Measurements from ENCODE around the gene FXN. TPM values are rescaled to one million over a fixed set of nuclear protein-coding genes. Genes with fewer than 3 reads are reported as not detected.

FXN gene
- total RNA-seq, 4 donors from 2014 or later: 2.4 to 7.3 (median 5.2) TPM

DNA sequence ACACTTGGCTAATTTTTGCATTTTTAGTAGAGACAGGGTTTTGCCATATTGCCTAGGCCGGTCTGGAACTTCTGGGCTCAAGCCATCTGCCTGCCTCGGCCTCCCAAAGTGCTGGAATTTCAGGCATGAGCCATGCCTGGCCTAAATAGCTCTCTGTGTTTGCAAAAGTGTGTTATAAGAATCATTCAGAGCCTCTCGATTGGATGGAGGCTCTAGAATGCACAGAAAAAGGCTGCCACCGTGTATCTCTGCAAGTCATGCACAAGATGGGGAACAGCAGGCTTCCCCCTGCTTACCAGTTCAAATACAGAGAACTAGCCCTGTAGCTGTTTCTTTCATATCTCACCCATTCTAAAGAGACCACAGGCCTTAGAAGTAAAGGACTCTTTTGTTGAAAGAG lies 28.3 kb downstream of the FXN start:
- DNase-seq (ENCODE audit: low spot score in 2 of 2): no peak
- no peaks in the 10 kb centered on the region for H3K27me3 ChIP-seq
- 63 to 67% methylated on average over 4 of the region's 4 CpGs for WGBS, 2 donors
- no peak overlapping the region for H3K4me3 ChIP-seq
- H3K4me1 ChIP-seq: no peaks in the 10 kb centered on the region
- H3K36me3 ChIP-seq: peaks cover 0 to 51% (median 0%) of the 10 kb centered on the region in 3 donors
- TF ChIP-seq POLR2A (IDR thresholded peaks at IDR 0.05) (no peak), EP300 (IDR thresholded peaks at IDR 0.05) (no peak)
- TF ChIP-seq, protein P1, sequence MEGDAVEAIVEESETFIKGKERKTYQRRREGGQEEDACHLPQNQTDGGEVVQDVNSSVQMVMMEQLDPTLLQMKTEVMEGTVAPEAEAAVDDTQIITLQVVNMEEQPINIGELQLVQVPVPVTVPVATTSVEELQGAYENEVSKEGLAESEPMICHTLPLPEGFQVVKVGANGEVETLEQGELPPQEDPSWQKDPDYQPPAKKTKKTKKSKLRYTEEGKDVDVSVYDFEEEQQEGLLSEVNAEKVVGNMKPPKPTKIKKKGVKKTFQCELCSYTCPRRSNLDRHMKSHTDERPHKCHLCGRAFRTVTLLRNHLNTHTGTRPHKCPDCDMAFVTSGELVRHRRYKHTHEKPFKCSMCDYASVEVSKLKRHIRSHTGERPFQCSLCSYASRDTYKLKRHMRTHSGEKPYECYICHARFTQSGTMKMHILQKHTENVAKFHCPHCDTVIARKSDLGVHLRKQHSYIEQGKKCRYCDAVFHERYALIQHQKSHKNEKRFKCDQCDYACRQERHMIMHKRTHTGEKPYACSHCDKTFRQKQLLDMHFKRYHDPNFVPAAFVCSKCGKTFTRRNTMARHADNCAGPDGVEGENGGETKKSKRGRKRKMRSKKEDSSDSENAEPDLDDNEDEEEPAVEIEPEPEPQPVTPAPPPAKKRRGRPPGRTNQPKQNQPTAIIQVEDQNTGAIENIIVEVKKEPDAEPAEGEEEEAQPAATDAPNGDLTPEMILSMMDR (IDR thresholded peaks at IDR 0.05): no peak
- no peak overlapping the region for H3K27ac ChIP-seq
- H3K9me3 ChIP-seq: no peaks in the 10 kb centered on the region

DNA sequence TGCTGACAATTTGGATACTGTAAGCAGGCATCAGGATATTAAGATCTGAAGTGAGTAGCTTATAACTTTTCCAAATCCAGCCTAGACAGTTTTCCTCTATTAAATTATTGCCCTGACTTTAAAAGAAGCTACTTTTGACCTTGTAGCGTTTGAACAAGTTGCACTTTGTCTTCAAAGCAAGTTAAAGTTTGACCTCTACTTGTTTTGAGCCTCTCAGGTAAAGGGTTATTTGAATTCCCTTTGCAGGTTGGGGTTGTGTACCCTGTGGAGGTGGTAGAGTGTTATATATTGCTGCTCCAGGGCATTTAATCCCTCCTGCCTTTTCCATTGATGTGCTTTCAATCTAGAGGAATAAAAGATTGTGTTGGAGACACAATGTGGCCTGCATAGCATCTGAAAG lies 30.1 kb downstream of the FXN start:
- Histone ChIP-seq H3K4me1 (no peaks in the 10 kb centered on the region), H3K27me3 (no peaks in the 10 kb centered on the region), H3K9me3 (no peaks in the 10 kb centered on the region), H3K27ac (no peak overlapping the region), H3K36me3 (peaks cover 0 to 65% (median 0%) of the 10 kb centered on the region in 3 donors), H3K4me3 (no peak overlapping the region)
- no peak for TF ChIP-seq POLR2A (IDR thresholded peaks at IDR 0.05)
- TF ChIP-seq, protein P1 (IDR thresholded peaks at IDR 0.05): no peak
- TF ChIP-seq EP300 (IDR thresholded peaks at IDR 0.05): no peak
- 74 to 75% methylated on average over 1 of the region's 1 CpG for WGBS, 2 donors
- no peak for DNase-seq (ENCODE audit: low spot score in 2 of 2)

DNA sequence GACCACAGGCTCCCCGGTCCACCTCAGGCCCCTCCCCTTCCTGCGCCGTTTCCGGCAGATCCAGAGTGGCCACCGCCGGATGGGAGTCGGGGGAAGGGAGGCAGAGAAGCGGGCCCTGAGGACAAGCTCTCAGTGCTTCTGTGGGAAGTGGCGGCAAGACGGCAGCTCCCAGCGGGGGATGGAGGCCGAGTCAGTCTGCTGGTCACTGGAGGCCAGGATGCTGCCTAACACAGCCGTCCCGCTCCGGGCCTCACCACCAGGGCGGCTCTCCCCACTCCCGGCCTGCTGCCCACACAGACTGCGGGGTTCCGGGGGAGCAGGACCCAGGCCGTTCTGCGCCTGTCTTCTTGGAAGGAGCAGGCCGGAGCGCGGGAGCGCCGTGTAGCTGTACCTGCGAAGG lies 31.4 kb downstream of the FXN start:
- TF ChIP-seq EP300 (IDR thresholded peaks at IDR 0.05): no peak
- TF ChIP-seq, protein P1 (IDR thresholded peaks at IDR 0.05): no peak
- TF ChIP-seq POLR2A (IDR thresholded peaks at IDR 0.05): no peak
- 93 to 95% methylated on average over 27 of the region's 27 CpGs for WGBS, 2 donors
- DNase-seq (ENCODE audit: low spot score in 2 of 2): no peak
- Histone ChIP-seq H3K27me3 (no peaks in the 10 kb centered on the region), H3K27ac (no peak overlapping the region), H3K9me3 (no peaks in the 10 kb centered on the region), H3K4me1 (no peaks in the 10 kb centered on the region), H3K36me3 (peaks cover 0 to 64% (median 0%) of the 10 kb centered on the region in 3 donors), H3K4me3 (no peak overlapping the region)

DNA sequence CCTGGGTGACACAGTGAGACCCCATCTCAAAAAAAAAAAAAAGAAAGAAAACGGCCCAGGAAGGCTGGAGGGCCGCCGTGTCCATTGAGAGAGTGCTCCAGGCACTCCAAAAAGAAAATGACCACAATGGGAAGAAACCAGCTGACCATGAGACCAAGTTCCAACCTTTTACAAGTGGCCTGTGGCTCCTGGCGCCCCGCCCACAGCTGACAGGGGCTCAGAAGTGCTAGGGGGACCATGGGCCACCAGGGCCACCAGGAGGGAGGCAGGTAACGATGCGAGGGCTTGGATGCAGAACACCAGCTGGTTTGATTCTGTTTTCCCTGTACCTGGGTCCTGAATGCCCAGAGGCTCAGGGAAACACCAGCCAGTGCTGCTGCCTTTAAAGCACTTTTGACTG lies 34.6 kb downstream of the FXN start:
- 94 to 97% methylated on average over 7 of the region's 7 CpGs for WGBS, 2 donors
- Histone ChIP-seq H3K36me3 (peaks cover 0 to 77% (median 0%) of the 10 kb centered on the region in 3 donors), H3K4me3 (no peak overlapping the region), H3K9me3 (no peaks in the 10 kb centered on the region), H3K27ac (no peak overlapping the region), H3K27me3 (no peaks in the 10 kb centered on the region), H3K4me1 (no peaks in the 10 kb centered on the region)
- DNase-seq (ENCODE audit: low spot score in 2 of 2): no peak
- TF ChIP-seq, protein P1 (IDR thresholded peaks at IDR 0.05): no peak
- TF ChIP-seq POLR2A (IDR thresholded peaks at IDR 0.05) (no peak), EP300 (IDR thresholded peaks at IDR 0.05) (no peak)

DNA sequence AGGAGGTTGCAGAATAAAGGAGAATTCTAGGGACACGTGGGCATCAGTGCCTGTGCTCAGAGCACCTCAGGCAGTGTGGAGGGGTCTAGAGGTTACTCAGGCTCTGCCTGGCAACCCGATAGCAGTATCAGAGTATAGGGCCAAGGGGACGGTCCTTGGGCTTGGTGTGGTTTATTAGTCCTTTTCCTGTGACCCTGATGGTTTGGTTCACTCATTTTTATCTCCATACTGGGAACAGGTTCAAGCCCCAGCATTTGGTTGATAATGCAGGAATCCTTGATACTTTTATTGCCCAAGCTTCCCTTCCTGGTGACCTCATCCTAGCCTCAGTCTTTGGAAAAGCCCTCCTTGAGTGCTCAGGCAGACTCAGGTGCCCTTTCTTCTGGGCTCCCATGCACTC lies 35.5 kb downstream of the FXN start:
- peaks cover 0 to 68% (median 0%) of the 10 kb centered on the region in 3 donors for H3K36me3 ChIP-seq
- no peaks in the 10 kb centered on the region for H3K27me3 ChIP-seq
- no peak for DNase-seq (ENCODE audit: low spot score in 2 of 2)
- no peaks in the 10 kb centered on the region for H3K4me1 ChIP-seq
- H3K27ac ChIP-seq: no peak overlapping the region
- no peak for TF ChIP-seq POLR2A (IDR thresholded peaks at IDR 0.05)
- TF ChIP-seq EP300 (IDR thresholded peaks at IDR 0.05): no peak
- TF ChIP-seq, protein P1 (IDR thresholded peaks at IDR 0.05): no peak
- H3K4me3 ChIP-seq: no peak overlapping the region
- no peaks in the 10 kb centered on the region for H3K9me3 ChIP-seq
- 73 to 86% methylated on average over 3 of the region's 3 CpGs for WGBS, 2 donors
